ENCODE data around the gene RPS6KC1. TPM values are rescaled to one million over a fixed set of nuclear protein-coding genes. Genes with fewer than 3 reads are reported as not detected.

The RPS6KC1 gene
- total RNA-seq, 1 donor, result 35.1 TPM

GRCh38 chr1:213273546-213273945, 222.5 kb downstream of the RPS6KC1 start:
- Histone ChIP-seq H3K4me2 (ENCODE audit: insufficient read depth, low read length) (no peak overlapping the region), H3K4me1 (ENCODE audit: insufficient read depth, low read length) (no peaks in the 10 kb centered on the region), H3K27me3 (ENCODE audit: insufficient read depth, low read length) (no peaks in the 10 kb centered on the region), H4K20me1 (ENCODE audit: insufficient read depth, low read length) (no peaks in the 10 kb centered on the region), H3K79me2 (ENCODE audit: insufficient read depth, low read length) (no peaks in the 10 kb centered on the region), H2AFZ (ENCODE audit: low read length) (no peak overlapping the region), H3K4me3 (ENCODE audit: insufficient read depth, low read length) (no peak overlapping the region), H3K9me3 (ENCODE audit: low read depth, low read length) (no peaks in the 10 kb centered on the region), H3K36me3 (ENCODE audit: insufficient read depth, low read length) (peaks cover 11% of the 10 kb centered on the region), H3K27ac (ENCODE audit: low read depth, low read length) (no peak overlapping the region)
- no peak for DNase-seq (ENCODE audit: insufficient read length, low spot score, missing footprints)
- TF ChIP-seq CTCF (IDR thresholded peaks at IDR 0.05; ENCODE audit: extremely low read depth, low read depth, low read length), result no peak

DNA sequence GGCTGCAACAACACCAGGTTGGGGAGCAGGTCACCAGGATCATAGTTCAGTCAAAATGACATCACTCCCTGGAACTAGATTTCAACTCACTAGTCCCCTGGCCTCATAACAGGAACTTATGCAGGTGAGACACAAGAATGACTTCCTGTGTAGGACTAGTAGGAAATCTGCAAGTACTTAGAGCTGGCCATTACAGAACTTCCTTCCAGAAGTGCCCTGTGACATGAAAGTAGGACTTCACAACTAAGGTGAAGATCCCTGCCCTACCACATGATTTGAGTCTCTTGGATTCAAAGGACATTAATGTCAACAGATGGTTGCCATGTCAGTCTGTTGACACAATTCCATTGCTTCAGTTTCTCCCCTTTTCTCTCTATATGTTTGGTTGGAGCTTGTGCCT, 223.1 kb downstream of the RPS6KC1 start:
- H3K27ac ChIP-seq (ENCODE audit: low read depth, low read length), result no peak overlapping the region
- DNase-seq (ENCODE audit: insufficient read length, low spot score, missing footprints), result no peak
- H3K4me2 ChIP-seq (ENCODE audit: insufficient read depth, low read length), result no peak overlapping the region
- no peaks in the 10 kb centered on the region for H3K27me3 ChIP-seq (ENCODE audit: insufficient read depth, low read length)
- peaks cover 11% of the 10 kb centered on the region for H3K36me3 ChIP-seq (ENCODE audit: insufficient read depth, low read length)
- H3K79me2 ChIP-seq (ENCODE audit: insufficient read depth, low read length), result no peaks in the 10 kb centered on the region
- H2AFZ ChIP-seq (ENCODE audit: low read length), result no peak overlapping the region
- no peaks in the 10 kb centered on the region for H4K20me1 ChIP-seq (ENCODE audit: insufficient read depth, low read length)
- no peaks in the 10 kb centered on the region for H3K9me3 ChIP-seq (ENCODE audit: low read depth, low read length)
- no peaks in the 10 kb centered on the region for H3K4me1 ChIP-seq (ENCODE audit: insufficient read depth, low read length)
- no peak overlapping the region for H3K4me3 ChIP-seq (ENCODE audit: insufficient read depth, low read length)
- no peak for TF ChIP-seq CTCF (IDR thresholded peaks at IDR 0.05; ENCODE audit: extremely low read depth, low read depth, low read length)

DNA sequence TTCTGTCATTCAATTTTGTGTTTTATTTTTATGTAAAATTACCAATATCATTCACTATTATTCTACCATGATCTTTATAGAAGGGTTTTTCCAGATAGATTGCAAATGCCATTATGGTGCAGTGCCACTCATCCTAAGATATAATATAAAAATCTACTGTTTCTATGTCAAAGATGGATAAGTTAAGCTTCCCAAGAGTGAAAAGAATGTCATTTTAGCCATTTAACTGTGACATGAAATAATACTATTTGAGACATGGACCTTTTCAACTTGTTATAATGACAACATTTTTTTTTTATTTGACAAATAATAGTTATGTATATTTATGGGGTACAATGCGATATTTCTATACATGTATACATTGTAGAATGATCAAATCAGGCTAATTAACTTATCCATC, 224.3 kb downstream of the RPS6KC1 start:
- Histone ChIP-seq H3K27me3 (ENCODE audit: insufficient read depth, low read length) (no peaks in the 10 kb centered on the region), H3K4me3 (ENCODE audit: insufficient read depth, low read length) (no peak overlapping the region), H4K20me1 (ENCODE audit: insufficient read depth, low read length) (no peaks in the 10 kb centered on the region), H3K4me2 (ENCODE audit: insufficient read depth, low read length) (no peak overlapping the region), H3K79me2 (ENCODE audit: insufficient read depth, low read length) (no peaks in the 10 kb centered on the region), H3K27ac (ENCODE audit: low read depth, low read length) (no peak overlapping the region), H3K9me3 (ENCODE audit: low read depth, low read length) (no peaks in the 10 kb centered on the region), H3K36me3 (ENCODE audit: insufficient read depth, low read length) (peaks cover 11% of the 10 kb centered on the region), H3K4me1 (ENCODE audit: insufficient read depth, low read length) (no peaks in the 10 kb centered on the region), H2AFZ (ENCODE audit: low read length) (no peak overlapping the region)
- no peak for TF ChIP-seq CTCF (IDR thresholded peaks at IDR 0.05; ENCODE audit: extremely low read depth, low read depth, low read length)
- no peak for DNase-seq (ENCODE audit: insufficient read length, low spot score, missing footprints)

DNA sequence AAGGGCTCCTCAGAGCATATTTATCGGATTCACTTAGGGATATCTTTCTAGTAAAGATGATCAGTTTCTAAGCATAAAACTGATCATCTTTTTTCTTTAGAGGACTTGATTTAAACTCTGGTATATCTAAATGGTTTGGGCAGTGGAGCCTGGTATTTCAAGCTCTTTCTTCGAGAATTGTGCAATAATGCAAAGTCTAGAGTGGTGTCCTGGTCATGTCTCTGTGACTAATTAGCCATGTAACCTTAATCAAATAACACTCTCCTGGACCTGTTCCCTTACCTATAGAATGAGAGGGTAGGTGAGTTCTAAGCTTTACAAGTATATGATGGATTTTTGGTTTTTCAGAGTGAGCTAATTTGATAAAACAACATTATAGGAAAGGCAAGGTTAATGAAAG, 225.2 kb downstream of the RPS6KC1 start:
- no peak for DNase-seq (ENCODE audit: insufficient read length, low spot score, missing footprints)
- no peaks in the 10 kb centered on the region for H3K27me3 ChIP-seq (ENCODE audit: insufficient read depth, low read length)
- no peak overlapping the region for H3K4me2 ChIP-seq (ENCODE audit: insufficient read depth, low read length)
- H3K4me1 ChIP-seq (ENCODE audit: insufficient read depth, low read length), result no peaks in the 10 kb centered on the region
- peaks cover 11% of the 10 kb centered on the region for H3K36me3 ChIP-seq (ENCODE audit: insufficient read depth, low read length)
- no peaks in the 10 kb centered on the region for H3K79me2 ChIP-seq (ENCODE audit: insufficient read depth, low read length)
- TF ChIP-seq CTCF (IDR thresholded peaks at IDR 0.05; ENCODE audit: extremely low read depth, low read depth, low read length), result no peak
- no peak overlapping the region for H3K4me3 ChIP-seq (ENCODE audit: insufficient read depth, low read length)
- no peak overlapping the region for H2AFZ ChIP-seq (ENCODE audit: low read length)
- no peaks in the 10 kb centered on the region for H4K20me1 ChIP-seq (ENCODE audit: insufficient read depth, low read length)
- no peak overlapping the region for H3K27ac ChIP-seq (ENCODE audit: low read depth, low read length)
- H3K9me3 ChIP-seq (ENCODE audit: low read depth, low read length), result no peaks in the 10 kb centered on the region

All from osteoblast (primary cell).